IMR-90 (cell line): Measurements from ENCODE around the gene CELA2B. TPM values are rescaled to one million over a fixed set of nuclear protein-coding genes. Genes with fewer than 3 reads are reported as not detected.

Source experiments
- ATAC-seq: fragments of 200-7000 bp; cut with Tn5 transposase; 2 replicates; pipeline ENCODE4 v1.9.1; 2020; ENCODE audit warnings: low read depth, mild to moderate bottlenecking, moderate library complexity
- BruUV-seq: library from RNA; stranded (reverse); fragments of 400-500 nt; replicated peaks from 2 replicates; lab custom pipeline; 2021; lab: Mats Ljungman, UMichigan
- CTCF ChIA-PET: fragments of 300-600 bp; formaldehyde crosslinking; extraction: SDS; loops from one replicate; lab custom pipeline; 2021; ENCODE audit warnings: antibody characterized with exemption; lab: Yijun Ruan, JAX
- POLR2A ChIA-PET: fragments of 300-600 bp; sonication (Branson Sonifier 250); formaldehyde crosslinking; loops from one replicate; lab custom pipeline; 2022; ENCODE audit warnings: antibody characterized with exemption; ENCODE audit not compliant: unreplicated experiment; lab: Charles Lee
- DNase-seq: peaks from one replicate; pipeline ENCODE4 v3.0.0; 2013
- H2AFZ ChIP-seq: replicated peaks from 2 replicates; pipeline ENCODE3; 2013; ENCODE audit warnings: low read length, mild to moderate bottlenecking; ENCODE audit not compliant: poor library complexity
- H2AK5ac ChIP-seq: 2 replicates; pipeline ENCODE4 v1.6.1; 2013; ENCODE audit warnings: low read depth, low read length, inconsistent platforms
- H2AK9ac ChIP-seq: replicated peaks from 2 replicates; pipeline ENCODE3; 2013; ENCODE audit warnings: mild to moderate bottlenecking, low read depth, low read length, moderate library complexity; ENCODE audit not compliant: poor library complexity
- H2BK120ac ChIP-seq: 2 replicates; pipeline ENCODE4 v1.6.1; 2013; ENCODE audit warnings: low read depth, low read length, inconsistent platforms
- H2BK15ac ChIP-seq: 3 replicates; pipeline ENCODE4 v1.6.1; 2013; ENCODE audit warnings: low read depth, low read length, inconsistent platforms
- H2BK20ac ChIP-seq: 2 replicates; pipeline ENCODE4 v1.6.1; 2013; ENCODE audit warnings: low read depth, mild to moderate bottlenecking, inconsistent platforms, low read length, moderate library complexity
- H2BK5ac ChIP-seq: 2 replicates; pipeline ENCODE4 v1.6.1; 2013; ENCODE audit warnings: mild to moderate bottlenecking, low read depth, low read length, inconsistent platforms; ENCODE audit not compliant: poor library complexity, severe bottlenecking
- H3K14ac ChIP-seq: replicated peaks from 2 replicates; pipeline ENCODE4 v1.6.1; 2013; ENCODE audit warnings: low read depth, low read length, inconsistent platforms
- H3K18ac ChIP-seq: 2 replicates; pipeline ENCODE4 v1.6.1; 2013; ENCODE audit warnings: low read depth, low read length, control low read depth
- H3K23ac ChIP-seq: 2 replicates; pipeline ENCODE4 v1.6.1; 2013; ENCODE audit warnings: low read depth, low read length, inconsistent platforms
- H3K27ac ChIP-seq: 2 replicates; pipeline ENCODE4 v1.5.1; 2013; ENCODE audit warnings: mild to moderate bottlenecking, control low read depth, low read length; ENCODE audit not compliant: insufficient read depth
- H3K27me3 ChIP-seq: 2 replicates; pipeline ENCODE4 v1.6.1; 2013; ENCODE audit warnings: low read length; ENCODE audit not compliant: control insufficient read depth, insufficient read depth
- H3K36me3 ChIP-seq: 2 replicates; pipeline ENCODE4 v1.6.1; 2013; ENCODE audit warnings: low read length, mixed read lengths; ENCODE audit not compliant: control insufficient read depth, insufficient read depth
- H3K4ac ChIP-seq: 2 replicates; pipeline ENCODE4 v1.6.1; 2013; ENCODE audit warnings: low read depth, low read length, inconsistent platforms
- H3K4me1 ChIP-seq: 2 replicates; pipeline ENCODE4 v1.6.1; 2013; ENCODE audit warnings: low read length, mixed read lengths; ENCODE audit not compliant: control insufficient read depth, insufficient read depth
- H3K4me2 ChIP-seq: 2 replicates; pipeline ENCODE4 v1.6.1; 2013; ENCODE audit warnings: low read depth, mild to moderate bottlenecking, control low read depth, low read length, moderate library complexity
- H3K4me3 ChIP-seq: 2 replicates; pipeline ENCODE4 v1.5.1; 2013; ENCODE audit warnings: low read depth, mild to moderate bottlenecking, control low read depth, low read length, moderate library complexity; ENCODE audit not compliant: insufficient read depth
- H3K56ac ChIP-seq: 2 replicates; pipeline ENCODE4 v1.6.1; 2013; ENCODE audit warnings: low read length, inconsistent platforms; ENCODE audit not compliant: insufficient read depth; ENCODE audit errors: extremely low read depth
- H3K79me1 ChIP-seq, 2 experiments: 2 replicates each; pipeline ENCODE4 v1.6.1; 2013; ENCODE audit warnings: low read length in 2 of 2, inconsistent platforms in 1 of 2, low read depth in 1 of 2
- H3K9ac ChIP-seq: 2 replicates; pipeline ENCODE4 v1.6.1; 2013; ENCODE audit warnings: low read depth, low read length, control low read depth
- H3K9me1 ChIP-seq: 2 replicates; pipeline ENCODE4 v1.6.1; 2013; ENCODE audit warnings: low read length, inconsistent platforms; ENCODE audit not compliant: insufficient read depth
- H3K9me3 ChIP-seq: 2 replicates; pipeline ENCODE4 v1.6.1; 2013; ENCODE audit warnings: low read length; ENCODE audit not compliant: control insufficient read depth, insufficient read depth
- H4K20me1 ChIP-seq: 2 replicates; pipeline ENCODE4 v1.6.1; 2013; ENCODE audit warnings: low read length, inconsistent platforms; ENCODE audit not compliant: insufficient read depth
- H4K5ac ChIP-seq: 2 replicates; pipeline ENCODE4 v1.6.1; 2013; ENCODE audit warnings: mild to moderate bottlenecking, low read depth, low read length, control low read depth
- H4K8ac ChIP-seq, 2 experiments: 2 replicates each; pipeline ENCODE4 v1.6.1; 2013; ENCODE audit warnings: low read depth in 2 of 2, low read length in 2 of 2, control low read depth in 1 of 2, inconsistent platforms in 1 of 2
- H4K91ac ChIP-seq: 2 replicates; pipeline ENCODE4 v1.6.1; 2013; ENCODE audit warnings: low read depth, low read length, inconsistent platforms; ENCODE audit not compliant: insufficient read depth
- CEBPB ChIP-seq: IDR thresholded peaks from 2 replicates; pipeline ENCODE4 v1.6.1; 2012; ENCODE audit warnings: low read depth, low read length, improper control_type of control experiment
- CHD1 ChIP-seq: IDR thresholded peaks from 2 replicates; pipeline ENCODE4 v1.6.1; 2012; ENCODE audit warnings: low read depth, low read length, improper control_type of control experiment
- FOS ChIP-seq: fragments of 150-350 bp; IDR thresholded peaks from 2 replicates; pipeline ENCODE4 v1.6.1; 2016; ENCODE audit warnings: low read depth, low read length
- MAFK ChIP-seq: IDR thresholded peaks from 2 replicates; pipeline ENCODE4 v1.6.1; 2012; ENCODE audit warnings: low read depth, low read length, improper control_type of control experiment
- MAZ ChIP-seq: IDR thresholded peaks from 2 replicates; pipeline ENCODE4 v1.6.1; 2012; ENCODE audit warnings: low read depth, mild to moderate bottlenecking, low read length, improper control_type of control experiment, moderate library complexity, borderline replicate concordance
- MXI1 ChIP-seq: IDR thresholded peaks from 2 replicates; pipeline ENCODE4 v1.6.1; 2012; ENCODE audit warnings: low read depth, mild to moderate bottlenecking, low read length, moderate library complexity, borderline replicate concordance
- NFE2L2 ChIP-seq: fragments of 150-350 bp; IDR thresholded peaks from 2 replicates; pipeline ENCODE4 v1.6.1; 2016; ENCODE audit warnings: low read depth, mild to moderate bottlenecking, low read length
- POLR2A ChIP-seq: IDR thresholded peaks from 2 replicates; pipeline ENCODE4 v1.6.1; 2012; ENCODE audit warnings: mild to moderate bottlenecking, low read depth, low read length
- RAD21 ChIP-seq: IDR thresholded peaks from 2 replicates; pipeline ENCODE4 v1.6.1; 2012; ENCODE audit warnings: low read length, improper control_type of control experiment
- RCOR1 ChIP-seq: IDR thresholded peaks from 2 replicates; pipeline ENCODE4 v1.6.1; 2012; ENCODE audit warnings: mild to moderate bottlenecking, low read length, improper control_type of control experiment; ENCODE audit not compliant: insufficient replicate concordance
- RFX5 ChIP-seq: IDR thresholded peaks from 2 replicates; pipeline ENCODE4 v1.8.0; 2012; ENCODE audit warnings: low read depth, mild to moderate bottlenecking, low read length, moderate library complexity
- SMC3 ChIP-seq: fragments of 150-350 bp; IDR thresholded peaks from 2 replicates; pipeline ENCODE4 v1.6.1; 2016; ENCODE audit warnings: low read depth, mild to moderate bottlenecking, antibody characterized with exemption, low read length, moderate library complexity
- WGBS, 2 experiments: methylation state at CpG; one replicate each; pipeline versions ENCODE4 v1.1.5 to v1.1.7; 2013; ENCODE audit warnings: missing lambda C conversion rate in 2 of 2; ENCODE audit not compliant: insufficient read length in 1 of 2; ENCODE audit errors: extremely low coverage in 2 of 2; 5-methylcytosine and 5-hydroxymethylcytosine counted together
- dilution Hi-C: fragments of 300-500 bp; cut with HindIII; formaldehyde crosslinking; loops from one replicate; pipeline ENCODE4 v1.14.3; 2018; ENCODE audit warnings: low sequenced_read_pairs; ENCODE audit not compliant: unreplicated experiment
- in situ Hi-C: fragments of 300-500 bp; cut with MboI; formaldehyde crosslinking; loops from 3 replicates; pipeline ENCODE4 v1.14.3; 2019; ENCODE audit warnings: low sequenced_read_pairs, inconsistent platforms, mixed read lengths
- intact Hi-C: fragments of 100-400 bp; cut with micrococcal nuclease; formaldehyde crosslinking; loops from 2 replicates; pipeline ENCODE4 v1.10.0; 2022
- polyA plus RNA-seq, 3 experiments: library from polyadenylated mRNA; depleted of rRNA; stranded (reverse); fragments of >200 nt; gene quantifications; 2 replicates each; pipeline ENCODE4 v1.2.3, GENCODE V29; 2012; ENCODE audit warnings: low replicate concordance in 1 of 3
- total RNA-seq: library from RNA; depleted of rRNA; stranded (reverse); fragments of >200 nt; gene quantifications from 2 replicates; pipeline ENCODE4 v1.2.3, GENCODE V29; 2012
- TF ChIP-seq, protein P1 (sequence below): fragments of 150-350 bp; IDR thresholded peaks from 2 replicates; pipeline ENCODE4 v1.6.1; 2017; ENCODE audit warnings: mild to moderate bottlenecking, antibody characterized with exemption, low read length, low read depth

The CELA2B gene
- total and polyA plus RNA-seq, 2 of the 4 experiments (the other 2 are of a cell fraction): not detected

DNA sequence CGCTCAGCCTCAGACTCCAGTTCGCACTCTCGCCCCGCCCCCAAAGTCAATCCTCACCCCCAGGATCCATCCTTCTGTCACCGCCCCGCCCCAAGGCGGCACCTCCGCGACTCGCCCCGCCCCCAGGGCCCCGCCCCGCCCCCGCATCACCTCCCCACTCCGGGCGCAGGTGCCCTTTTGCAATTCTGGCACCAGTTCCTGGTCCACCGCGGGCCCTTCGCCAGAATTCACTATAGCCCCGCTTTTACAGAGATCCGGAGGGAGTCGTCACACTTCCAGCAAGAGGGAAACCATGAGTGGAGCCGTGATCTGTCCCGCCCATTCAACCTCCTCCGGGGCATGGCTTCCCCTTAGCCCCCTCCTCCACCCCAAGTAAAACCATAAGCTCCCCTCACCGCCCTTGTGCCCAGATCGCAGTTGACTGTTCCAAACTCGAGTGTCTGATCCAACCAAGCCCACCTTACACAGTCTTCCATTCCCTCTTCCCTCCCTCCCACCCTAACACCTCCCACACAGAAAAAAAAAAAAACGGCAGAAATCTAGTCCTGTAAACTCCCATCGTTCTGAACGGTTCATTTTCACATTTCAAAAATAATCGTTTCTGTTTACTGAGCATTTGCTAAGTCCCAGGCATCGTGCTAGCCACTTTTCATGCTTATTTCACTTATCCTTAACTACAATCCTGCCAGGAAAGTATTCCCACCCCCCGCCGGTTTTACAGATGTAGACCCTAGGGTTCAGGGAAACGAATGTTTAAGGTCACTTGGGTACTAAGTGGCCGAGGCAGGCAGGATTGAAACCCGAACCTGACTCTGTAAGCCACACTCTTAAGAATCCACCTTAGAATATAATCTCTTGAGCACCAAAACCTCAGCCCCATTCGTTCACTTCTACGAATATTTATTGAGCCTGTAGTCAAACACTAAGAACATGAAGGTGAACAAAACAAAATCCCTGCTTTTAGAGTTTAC lies 49.4 kb downstream of the CELA2B start (continued):
- TF ChIP-seq MAZ (no peak), MAFK (no peak), RCOR1 (no peak)

DNA sequence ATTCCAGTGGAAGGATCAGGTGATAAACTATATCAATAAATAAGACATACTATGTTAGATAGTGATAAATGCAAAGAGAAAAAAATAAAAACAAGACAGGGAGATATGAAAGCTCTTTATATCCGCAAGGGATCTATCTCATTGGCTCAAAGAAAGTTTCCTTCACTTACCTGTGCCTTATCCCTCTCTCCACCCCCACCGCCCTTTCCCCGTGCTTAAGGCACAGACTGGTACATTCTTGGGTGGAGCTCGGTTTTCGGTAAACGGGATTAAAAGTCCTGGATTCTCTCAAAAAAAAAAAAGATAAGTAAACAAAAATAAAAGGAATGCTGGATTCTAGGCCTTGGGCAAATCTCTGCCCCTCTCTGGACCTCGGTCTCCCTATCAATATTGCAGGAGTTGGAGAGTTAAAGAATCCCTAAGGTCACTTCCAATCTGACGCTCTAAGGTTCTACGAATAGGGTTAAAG lies 50.2 kb downstream of the CELA2B start:
- H3K27me3 ChIP-seq: no peaks in the 10 kb centered on the region
- H3K4me3 ChIP-seq: peak overlapping the region; percentile 25
- peak overlapping the region; percentile 94 for H2AFZ ChIP-seq
- H3K4ac ChIP-seq: peak overlapping the region; percentile 24; the same call in 1 of the 2 replicates
- peak overlapping the region; percentile 65 for H2AK9ac ChIP-seq
- no peak overlapping the region for H4K5ac ChIP-seq
- H3K9ac ChIP-seq: 0 out of 2 replicates have a peak overlapping the region, but pooled peaks have one; percentile 10
- in situ Hi-C loops (no loop called here), dilution Hi-C loops (no loop called here), intact Hi-C loops (no loop called here)
- WGBS, 2 experiments: no CpG with 5 or more reads among the region's 9 CpGs
- no peaks in the 10 kb centered on the region; the same call in none of the 2 replicates for H4K20me1 ChIP-seq
- ChIA-PET CTCF (no interaction called here), POLR2A (no interaction called here)
- no peak overlapping the region for H2BK120ac ChIP-seq
- H3K23ac ChIP-seq: no peak overlapping the region; the same call in 1 of the 2 replicates
- H3K18ac ChIP-seq: no peak overlapping the region
- DNase-seq (no peak), ATAC-seq (no peak)
- H3K36me3 ChIP-seq: peaks cover 3% of the 10 kb centered on the region; the same call in 1 of the 2 replicates
- no peak overlapping the region for H2BK5ac ChIP-seq
- H3K9me1 ChIP-seq: peaks cover 10% of the 10 kb centered on the region
- H3K27ac ChIP-seq: peak overlapping the region; percentile 8; the same call in 1 of the 2 replicates
- peak overlapping the region; percentile 0 to 78; a peak in 3 of 4 replicates for H4K8ac ChIP-seq
- H3K56ac ChIP-seq: no peak overlapping the region
- H2AK5ac ChIP-seq: no peak overlapping the region
- no peak overlapping the region for H2BK15ac ChIP-seq
- no peak overlapping the region for H3K14ac ChIP-seq
- H4K91ac ChIP-seq: no peak overlapping the region
- peaks cover 13 to 38% of the 10 kb centered on the region in 2 experiments for H3K79me1 ChIP-seq
- H3K9me3 ChIP-seq: no peaks in the 10 kb centered on the region
- peak overlapping the region; percentile 63 for H3K4me2 ChIP-seq
- no peak overlapping the region for H2BK20ac ChIP-seq
- BruUV-seq: no TSS peak
- H3K4me1 ChIP-seq: peaks cover 2% of the 10 kb centered on the region
- TF ChIP-seq MXI1: no peak
- no peak for TF ChIP-seq RFX5
- no peak for TF ChIP-seq SMC3
- TF ChIP-seq CEBPB: no peak
- no peak for TF ChIP-seq NFE2L2
- TF ChIP-seq FOS: no peak
- no peak for TF ChIP-seq RAD21
- TF ChIP-seq, protein P1, sequence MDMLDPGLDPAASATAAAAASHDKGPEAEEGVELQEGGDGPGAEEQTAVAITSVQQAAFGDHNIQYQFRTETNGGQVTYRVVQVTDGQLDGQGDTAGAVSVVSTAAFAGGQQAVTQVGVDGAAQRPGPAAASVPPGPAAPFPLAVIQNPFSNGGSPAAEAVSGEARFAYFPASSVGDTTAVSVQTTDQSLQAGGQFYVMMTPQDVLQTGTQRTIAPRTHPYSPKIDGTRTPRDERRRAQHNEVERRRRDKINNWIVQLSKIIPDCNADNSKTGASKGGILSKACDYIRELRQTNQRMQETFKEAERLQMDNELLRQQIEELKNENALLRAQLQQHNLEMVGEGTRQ: no peak
- TF ChIP-seq CHD1: no peak
- TF ChIP-seq MAZ: no peak
- TF ChIP-seq MAFK: no peak
- TF ChIP-seq RCOR1: no peak
- no peak for TF ChIP-seq POLR2A
